HG03139 (cell line): ENCODE data around the gene JADE1.

Experiments used
- ATAC-seq: cut with Tn5 transposase; IDR thresholded peaks from one replicate; pipeline ENCODE4 v1.9.1; 2021; ENCODE audit not compliant: unreplicated experiment

Gene JADE1

DNA sequence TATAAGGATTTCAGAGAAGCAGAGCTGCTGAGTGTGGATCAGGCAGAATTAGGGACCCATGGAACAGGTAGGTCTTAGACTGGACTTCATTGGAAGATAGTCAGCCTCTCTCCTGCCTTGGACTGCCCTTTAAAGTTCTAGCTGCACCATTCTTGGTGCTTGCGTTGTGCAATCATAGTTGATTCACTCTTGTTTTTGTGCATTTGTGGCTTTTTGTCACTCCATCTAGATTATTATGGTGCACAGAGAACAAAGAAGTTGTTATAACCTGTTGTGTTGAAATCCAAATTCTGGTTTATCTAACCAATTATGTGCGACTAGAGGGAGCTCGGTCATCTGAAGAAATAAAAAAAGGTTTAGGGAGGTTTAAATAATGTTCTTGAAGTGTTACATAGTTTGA lies 59.3 kb downstream of the JADE1 start:
- no peak for ATAC-seq

GRCh38 chr4:128869776-128870509 lies 60.4 kb downstream of the JADE1 start:
- no peak for ATAC-seq

DNA sequence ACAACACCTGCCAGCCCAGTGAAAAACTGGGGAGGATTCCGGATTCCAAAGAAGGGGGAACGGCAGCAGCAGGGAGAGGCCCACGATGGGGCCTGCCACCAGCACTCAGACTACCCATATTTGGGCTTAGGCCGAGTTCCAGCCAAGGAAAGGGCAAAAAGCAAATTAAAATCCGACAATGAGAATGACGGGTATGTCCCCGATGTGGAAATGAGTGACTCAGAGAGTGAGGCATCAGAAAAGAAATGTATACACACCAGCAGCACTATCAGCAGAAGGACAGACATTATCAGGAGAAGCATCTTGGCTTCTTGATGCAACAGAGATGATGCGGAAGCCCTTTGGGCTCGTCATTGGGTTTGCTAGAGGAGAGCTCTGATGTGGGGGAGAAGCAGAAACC lies 62.4 kb downstream of the JADE1 start:
- ATAC-seq, result no peak

DNA sequence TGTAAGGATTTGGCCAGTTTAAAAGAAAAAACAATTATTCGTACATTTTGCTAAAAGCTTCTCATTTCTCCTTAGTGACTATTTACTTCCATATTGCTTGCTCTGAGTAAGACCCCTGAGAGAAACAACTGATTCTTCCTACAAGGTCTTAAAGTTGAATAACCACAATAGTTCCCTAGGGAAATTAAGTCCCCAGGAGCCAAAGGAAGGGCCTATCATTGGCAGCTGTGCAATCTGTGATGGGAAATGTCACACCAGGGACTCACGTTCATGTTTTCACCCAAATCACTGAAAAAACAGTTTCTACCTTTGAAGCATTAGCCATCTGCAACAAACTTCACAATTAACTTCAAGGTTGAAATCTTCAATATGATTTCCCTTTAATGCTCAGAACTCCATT lies 66.7 kb downstream of the JADE1 start:
- no peak for ATAC-seq

DNA sequence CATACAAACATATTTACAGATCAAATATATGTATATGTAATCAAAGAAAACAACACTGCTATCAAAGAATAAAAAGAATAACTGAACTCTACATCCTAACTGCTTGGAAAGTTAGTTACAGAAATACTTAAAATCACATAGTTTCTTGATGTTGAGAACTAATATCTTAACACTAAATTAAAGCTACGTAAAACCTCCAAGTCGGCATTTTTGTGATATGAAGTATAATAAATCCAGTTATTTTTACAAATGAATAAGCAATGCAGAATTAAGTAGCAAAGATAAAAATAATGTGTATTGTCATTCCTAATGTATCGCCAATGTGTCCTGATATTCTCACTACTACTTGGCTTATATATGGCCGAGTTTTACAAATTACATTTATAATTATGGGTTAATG lies 68.4 kb downstream of the JADE1 start:
- no peak for ATAC-seq

- ATAC-seq, result no peak
Observed at GRCh38 chr4:128879283-128879682, 69.8 kb downstream of the JADE1 start.

DNA sequence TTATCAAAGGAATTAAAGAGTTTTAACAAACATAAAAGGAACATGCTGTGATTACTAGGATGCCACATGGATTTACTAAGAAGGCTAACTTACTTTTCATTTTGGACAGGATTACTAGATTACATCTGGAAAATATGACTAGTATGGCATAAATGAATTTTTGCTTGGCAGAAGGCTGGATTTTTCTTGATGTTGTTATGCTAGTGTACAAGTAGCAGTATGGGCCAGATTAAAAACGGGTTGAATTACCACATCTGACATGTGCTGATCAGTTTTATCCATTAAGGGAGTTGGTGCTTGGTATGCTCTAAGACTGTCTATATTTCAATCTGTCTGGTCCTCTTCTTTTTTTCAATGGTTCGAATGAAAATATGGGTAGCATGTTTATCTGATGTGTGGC lies 70.5 kb downstream of the JADE1 start:
- no peak for ATAC-seq

DNA sequence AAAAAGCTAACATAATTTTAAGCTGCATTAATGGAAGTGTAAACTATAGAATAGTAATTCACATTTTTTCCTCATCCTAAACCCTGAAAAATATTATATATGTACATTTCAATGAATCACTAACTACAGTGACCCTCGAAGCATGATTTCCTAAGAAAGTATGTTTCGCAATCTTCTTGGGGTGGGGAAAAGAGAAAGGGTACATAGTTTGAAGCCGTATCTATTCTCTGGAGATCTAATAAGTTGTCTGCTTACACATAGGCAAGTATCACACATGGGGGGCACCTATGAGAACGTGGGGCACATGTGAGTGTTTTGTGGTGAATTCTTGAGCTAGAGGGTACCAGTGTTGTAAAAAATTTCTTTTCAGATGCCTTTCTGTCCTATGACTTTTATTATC lies 71.2 kb downstream of the JADE1 start:
- no peak for ATAC-seq

DNA sequence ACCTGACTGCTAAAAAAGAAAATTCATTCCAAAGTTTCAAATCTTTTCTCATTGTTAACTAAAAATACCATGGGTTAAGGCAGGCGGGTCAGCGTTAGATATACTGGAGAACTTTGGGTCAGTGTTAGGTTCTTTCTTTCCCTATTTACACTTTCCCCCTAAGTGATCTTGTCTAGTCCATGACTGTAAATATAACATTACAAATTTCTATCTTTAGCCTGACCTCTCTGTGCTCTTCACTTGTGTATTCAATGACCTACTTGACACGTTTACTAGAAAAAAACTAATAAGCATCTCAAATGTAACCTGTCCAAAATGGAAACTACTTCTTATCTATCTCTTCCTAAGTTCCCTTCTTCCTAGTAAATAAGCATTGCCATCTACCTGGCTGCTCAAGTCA lies 95.3 kb downstream of the JADE1 start:
- no peak for ATAC-seq

DNA sequence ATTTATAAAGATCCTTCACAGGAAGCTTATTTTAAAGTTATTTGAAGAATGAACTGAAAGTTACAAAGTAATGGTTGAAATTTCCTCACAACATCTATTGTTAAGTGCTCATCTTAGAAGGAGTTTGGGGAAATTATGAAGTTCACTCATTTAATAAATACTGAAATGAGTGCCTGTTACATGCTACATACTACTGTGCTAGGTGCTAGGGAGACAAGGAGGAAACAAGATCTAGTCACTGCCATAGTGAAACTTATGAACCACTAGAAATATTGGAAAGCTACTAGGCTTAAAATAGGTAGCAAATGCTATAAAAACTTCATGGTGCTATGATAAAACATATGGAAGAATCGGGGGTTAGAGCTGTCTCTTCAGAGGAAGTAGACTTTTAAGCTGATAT lies 97.1 kb downstream of the JADE1 start:
- no peak for ATAC-seq

DNA sequence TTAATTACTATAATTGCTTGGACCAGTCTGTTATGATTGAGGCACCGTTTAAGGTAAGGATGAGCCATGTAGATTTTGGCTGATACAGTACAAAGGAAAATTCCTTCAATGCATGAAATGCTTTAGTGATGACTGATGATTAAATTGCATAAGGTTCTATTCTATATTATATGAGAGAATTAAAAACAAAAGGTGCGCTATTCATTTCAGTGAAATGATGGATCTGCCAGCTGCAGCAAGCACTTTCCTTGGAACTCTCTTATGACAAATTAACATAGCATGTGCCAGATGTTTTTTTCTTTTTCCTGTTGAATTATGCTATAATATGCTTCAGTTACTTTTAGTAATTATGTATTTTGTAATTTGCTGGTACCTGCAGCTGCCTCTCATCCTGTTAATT lies 98.5 kb downstream of the JADE1 start:
- ATAC-seq, result no peak

- ATAC-seq, result no peak
Observed at GRCh38 chr4:128908735-128909134, 99.2 kb downstream of the JADE1 start.

DNA sequence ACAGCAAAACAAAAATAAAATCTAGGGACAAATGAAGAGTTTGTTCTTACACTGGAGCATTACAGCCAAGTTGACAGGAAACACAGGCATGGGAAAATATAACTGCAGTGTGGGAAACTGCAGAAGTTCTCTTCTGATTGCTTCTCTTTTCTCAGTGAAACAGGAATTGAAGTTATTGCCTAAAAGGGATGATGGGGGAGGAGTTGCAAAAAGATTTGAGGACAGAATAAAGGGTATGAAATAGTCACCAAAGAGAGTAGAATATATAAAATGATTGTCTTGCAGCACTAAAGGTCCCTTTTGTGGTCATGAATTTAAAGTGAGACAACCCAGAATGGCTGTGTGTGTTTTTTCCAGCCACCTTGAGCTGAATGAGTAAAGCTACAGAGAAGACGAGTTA lies 103.7 kb downstream of the JADE1 start:
- no peak for ATAC-seq

- ATAC-seq, result no peak
Observed at GRCh38 chr4:128915544-128915943, 106.0 kb downstream of the JADE1 start.

DNA sequence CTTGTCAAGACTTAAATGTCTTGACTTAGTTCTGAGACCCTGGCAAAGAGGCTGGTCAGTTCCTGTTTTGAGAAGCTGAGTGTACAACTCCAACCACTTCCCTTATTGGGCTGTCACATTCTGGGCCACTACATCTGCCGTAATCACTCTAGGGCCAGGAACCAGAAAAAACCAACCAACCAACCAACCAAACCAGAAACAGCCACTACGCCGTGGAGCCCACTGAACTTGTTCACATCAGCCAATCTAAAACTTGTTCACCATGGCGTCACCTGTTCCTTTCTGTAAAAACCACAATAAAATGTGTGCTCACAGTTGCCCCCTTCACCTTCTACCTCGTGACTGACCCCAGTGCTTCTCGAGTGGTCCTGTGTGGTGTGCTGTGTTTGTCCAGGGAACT lies 107.3 kb downstream of the JADE1 start:
- ATAC-seq, result peak; percentile 70

DNA sequence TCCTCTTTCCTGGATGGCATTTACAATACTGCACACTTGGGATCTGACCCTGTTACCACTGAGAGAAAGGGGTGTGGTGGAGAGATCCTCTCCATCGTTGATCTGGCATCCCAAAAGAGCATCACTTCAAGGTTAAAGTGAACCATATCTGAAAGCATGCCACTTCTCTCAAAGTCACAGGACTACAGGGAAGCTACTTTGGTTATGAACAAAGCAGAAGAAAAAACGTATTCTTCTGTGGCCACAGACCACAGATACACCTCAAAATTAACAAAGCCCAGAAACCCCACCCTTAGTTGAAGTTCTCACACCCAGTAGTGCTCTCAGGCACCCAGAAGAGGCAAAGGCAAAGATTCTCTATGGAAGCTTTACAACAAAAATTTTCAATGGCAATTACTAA lies 108.3 kb downstream of the JADE1 start:
- ATAC-seq, result peak; percentile 61

DNA sequence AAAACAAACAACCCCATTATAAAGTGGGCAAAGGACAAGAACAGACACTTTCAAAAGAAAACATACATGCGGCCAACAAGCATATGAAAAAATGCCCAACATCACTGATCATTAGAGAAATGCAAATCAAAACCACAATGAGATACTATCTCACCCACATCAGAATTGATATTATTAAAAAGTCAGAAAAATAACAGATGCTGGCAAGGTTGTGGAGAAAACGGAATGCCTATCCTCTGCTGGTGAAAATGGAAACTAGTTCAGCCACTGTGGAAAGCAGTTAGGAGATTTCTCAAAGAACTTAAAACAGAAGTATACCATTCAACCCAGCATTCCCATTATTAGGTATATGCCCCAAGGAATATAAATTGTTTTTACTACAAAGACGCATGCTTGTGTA lies 112.5 kb downstream of the JADE1 start:
- no peak for ATAC-seq
